ENCODE measurements around the gene RABGAP1L. TPM values are rescaled to one million over a fixed set of nuclear protein-coding genes. Genes with fewer than 3 reads are reported as not detected.
"Not testable (repeated sequence)": the region's sequence is repeated elsewhere in the genome, so short reads cannot be mapped to it uniquely, and the experiment has no call there.

The RABGAP1L gene
- total and polyA plus RNA-seq, 2 donors (not counting 3 experiments of a cell fraction or from before 2014, with no cell fraction given): 6.4 to 22.2 TPM

DNA sequence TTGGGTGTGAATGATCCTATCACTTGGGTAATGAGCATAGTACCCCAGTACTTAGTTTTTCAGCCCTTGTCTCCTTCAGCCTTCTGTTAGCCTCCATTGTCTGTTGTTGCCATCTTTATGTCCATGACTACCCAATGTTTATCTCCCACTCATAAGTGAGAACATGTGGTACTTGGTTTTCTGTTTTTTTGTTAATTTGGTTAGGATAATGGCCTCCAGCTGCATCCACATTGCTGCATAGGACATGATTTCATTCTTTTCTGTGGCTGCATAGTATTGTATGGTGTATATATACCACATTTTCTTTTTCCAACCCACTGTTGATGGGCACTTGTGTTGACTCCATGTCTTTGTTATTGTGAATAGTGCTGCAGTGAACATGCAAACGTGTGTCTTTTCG, 248.8 kb downstream of the RABGAP1L start:
- no peaks in the 10 kb centered on the region for H3K9me1 ChIP-seq (replicated peaks; ENCODE audit: control insufficient read depth, extremely low read depth, insufficient read depth, low read length)
- CTCF ChIA-PET: no interaction called here
- no peak overlapping the region for H3K27ac ChIP-seq (ENCODE audit: insufficient read depth, low read depth, low read length)
- H3K4me2 ChIP-seq (ENCODE audit: insufficient read depth, low read length): no peak overlapping the region
- FAIRE-seq (no peak), DNase-seq (ENCODE audit: low read depth, low spot score) (no peak)
- no peaks in the 10 kb centered on the region for H3K9me3 ChIP-seq (replicated peaks; ENCODE audit: control insufficient read depth, insufficient read depth, low read length)
- H3K4me1 ChIP-seq (ENCODE audit: control insufficient read depth, extremely low read depth, insufficient read depth, low read length): no peaks in the 10 kb centered on the region
- no peaks in the 10 kb centered on the region for H3K27me3 ChIP-seq (ENCODE audit: control insufficient read depth in 2 of 2, insufficient read depth in 2 of 2, low read length in 2 of 2)
- no TSS peak for BruUV-seq (replicated peaks)
- H3K79me2 ChIP-seq (ENCODE audit: control insufficient read depth, insufficient read depth, low read length): no peaks in the 10 kb centered on the region
- H3K4me3 ChIP-seq (replicated peaks in 1 of 3; ENCODE audit: insufficient read depth in 1 of 3, low read depth in 1 of 3, low read length in 3 of 3): no peak overlapping the region
- no peak overlapping the region for H2AFZ ChIP-seq (ENCODE audit: low read depth, low read length)
- no peak for TF ChIP-seq MYC (IDR thresholded peaks at IDR 0.05; ENCODE audit: low read depth, low read length)
- no peak for TF ChIP-seq JUN (IDR thresholded peaks at IDR 0.05; ENCODE audit: borderline replicate concordance, insufficient read depth, insufficient read length, low read depth)
- no peak for TF ChIP-seq EZH2 (IDR thresholded peaks at IDR 0.05; ENCODE audit: borderline replicate concordance, low read depth, low read length, severe bottlenecking)
- TF ChIP-seq POLR2AphosphoS5 (IDR thresholded peaks at IDR 0.05; ENCODE audit: insufficient read depth, low read depth, low read length): no peak
- TF ChIP-seq GATA2 (IDR thresholded peaks at IDR 0.05; ENCODE audit: insufficient read depth, insufficient read length, low read depth, low read length): no peak
- TF ChIP-seq, protein P1, sequence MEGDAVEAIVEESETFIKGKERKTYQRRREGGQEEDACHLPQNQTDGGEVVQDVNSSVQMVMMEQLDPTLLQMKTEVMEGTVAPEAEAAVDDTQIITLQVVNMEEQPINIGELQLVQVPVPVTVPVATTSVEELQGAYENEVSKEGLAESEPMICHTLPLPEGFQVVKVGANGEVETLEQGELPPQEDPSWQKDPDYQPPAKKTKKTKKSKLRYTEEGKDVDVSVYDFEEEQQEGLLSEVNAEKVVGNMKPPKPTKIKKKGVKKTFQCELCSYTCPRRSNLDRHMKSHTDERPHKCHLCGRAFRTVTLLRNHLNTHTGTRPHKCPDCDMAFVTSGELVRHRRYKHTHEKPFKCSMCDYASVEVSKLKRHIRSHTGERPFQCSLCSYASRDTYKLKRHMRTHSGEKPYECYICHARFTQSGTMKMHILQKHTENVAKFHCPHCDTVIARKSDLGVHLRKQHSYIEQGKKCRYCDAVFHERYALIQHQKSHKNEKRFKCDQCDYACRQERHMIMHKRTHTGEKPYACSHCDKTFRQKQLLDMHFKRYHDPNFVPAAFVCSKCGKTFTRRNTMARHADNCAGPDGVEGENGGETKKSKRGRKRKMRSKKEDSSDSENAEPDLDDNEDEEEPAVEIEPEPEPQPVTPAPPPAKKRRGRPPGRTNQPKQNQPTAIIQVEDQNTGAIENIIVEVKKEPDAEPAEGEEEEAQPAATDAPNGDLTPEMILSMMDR (IDR thresholded peaks at IDR 0.05; ENCODE audit: extremely low read depth in 1 of 2, insufficient read depth in 1 of 2, low read depth in 1 of 2, low read length in 2 of 2): no peak
- no peak for TF ChIP-seq POLR2A (IDR thresholded peaks at IDR 0.05; ENCODE audit: low read depth, low read length)
- no peak for TF ChIP-seq FOS (IDR thresholded peaks at IDR 0.05; ENCODE audit: borderline replicate concordance, insufficient read depth, low read length)
- TF ChIP-seq MAX (IDR thresholded peaks at IDR 0.05; ENCODE audit: insufficient read depth, insufficient read length): no peak
- H3K36me3 ChIP-seq (ENCODE audit: control insufficient read depth in 2 of 2, extremely low read depth in 1 of 2, insufficient read depth in 2 of 2, low read length in 2 of 2): no peaks in the 10 kb centered on the region
- POLR2A ChIA-PET: no interaction called here
- intact Hi-C loops (cut with micrococcal nuclease) (no loop called here), dilution Hi-C loops (cut with MboI; ENCODE audit: extremely low pct_ligation_motif_present, low sequenced_read_pairs) (no loop called here)
- H3K9ac ChIP-seq (replicated peaks; ENCODE audit: extremely low read depth, insufficient read depth, low read length): no peak overlapping the region
- H4K20me1 ChIP-seq (replicated peaks; ENCODE audit: control insufficient read depth, extremely low read depth, insufficient read depth, low read length): no peaks in the 10 kb centered on the region

GRCh38 chr1:174409801-174410200, 250.5 kb downstream of the RABGAP1L start:
- not testable (repeated sequence) for H3K4me1 ChIP-seq (ENCODE audit: control insufficient read depth, extremely low read depth, insufficient read depth, low read length); FAIRE-seq; BruUV-seq (replicated peaks)

More at GRCh38 chr1:174409801-174410200, 250.5 kb downstream of the RABGAP1L start:
- H3K9me1 ChIP-seq (replicated peaks; ENCODE audit: control insufficient read depth, extremely low read depth, insufficient read depth, low read length); H4K20me1 ChIP-seq (replicated peaks; ENCODE audit: control insufficient read depth, extremely low read depth, insufficient read depth, low read length); H3K27ac ChIP-seq (ENCODE audit: insufficient read depth, low read depth, low read length); H3K4me3 ChIP-seq (replicated peaks in 1 of 3; ENCODE audit: insufficient read depth in 1 of 3, low read depth in 1 of 3, low read length in 3 of 3); H2AFZ ChIP-seq (ENCODE audit: low read depth, low read length); H3K36me3 ChIP-seq (ENCODE audit: control insufficient read depth in 2 of 2, extremely low read depth in 1 of 2, insufficient read depth in 2 of 2, low read length in 2 of 2); DNase-seq (ENCODE audit: low read depth, low spot score); intact Hi-C loops (cut with micrococcal nuclease); H3K79me2 ChIP-seq (ENCODE audit: control insufficient read depth, insufficient read depth, low read length); POLR2A ChIA-PET; H3K9me3 ChIP-seq (replicated peaks; ENCODE audit: control insufficient read depth, insufficient read depth, low read length); CTCF ChIA-PET; dilution Hi-C loops (cut with MboI; ENCODE audit: extremely low pct_ligation_motif_present, low sequenced_read_pairs); H3K9ac ChIP-seq (replicated peaks; ENCODE audit: extremely low read depth, insufficient read depth, low read length); H3K4me2 ChIP-seq (ENCODE audit: insufficient read depth, low read length); H3K27me3 ChIP-seq (ENCODE audit: control insufficient read depth in 2 of 2, insufficient read depth in 2 of 2, low read length in 2 of 2): not testable (repeated sequence)

Measured in endothelial cell of umbilical vein (primary cell).